Stimulated activated CD4-positive, alpha-beta T cell treated with anti-CD3 and anti-CD28 coated beads, Interleukin-12 subunit alpha, Interleukin-12 subunit beta, amount 100 ng/mL, for 24 hours (primary cell): ENCODE measurements around the gene C1orf232.

Source experiments
- DNase-seq, 2 experiments: peaks; one replicate each; pipeline ENCODE4 v3.0.0-alpha.2; 2020; ENCODE audit warnings: low read depth in 2 of 2

C1orf232 gene

GRCh38 chr1:26177182-26177684, 8.5 kb upstream of the C1orf232 start, which contains the start of gene CNKSR1:
TSS of gene CNKSR1 (plus strand) at chr1:26177491. CDS start at chr1:26177548, 57 bp downstream.
- no peak for DNase-seq

GRCh38 chr1:26175346-26175745, 6.6 kb upstream of the C1orf232 start:
- DNase-seq: no peak

GRCh38 chr1:26171084-26172072, 2.6 kb upstream of the C1orf232 start, which contains the start of gene ZNF593OS:
TSS of gene ZNF593OS (minus strand) at chr1:26171832. CDS start at chr1:26171661, 171 bp downstream.
- DNase-seq: no peak

- DNase-seq: no peak
Observed at GRCh38 chr1:26170472-26170821, 1.7 kb upstream of the C1orf232 start.

- peak; percentile 80 to 88 for DNase-seq
Observed at GRCh38 chr1:26169669-26170471, 1.1 kb upstream of the C1orf232 start, which contains the start of gene ZNF593. TSS of gene ZNF593 (plus strand) at chr1:26169908. CDS start at chr1:26169984, 76 bp downstream.

- DNase-seq: no peak
Observed at GRCh38 chr1:26169198-26169554, 413 bp upstream of the C1orf232 start.

- DNase-seq: no peak
Observed at GRCh38 chr1:26166719-26167281, 2.0 kb downstream of the C1orf232 start.

GRCh38 chr1:26164861-26165842, 3.6 kb downstream of the C1orf232 start:
- no peak for DNase-seq

- DNase-seq: peak; percentile 20 to 37
Observed at GRCh38 chr1:26164036-26164860, 4.5 kb downstream of the C1orf232 start.

- DNase-seq: no peak
Observed at GRCh38 chr1:26163684-26164035, 5.1 kb downstream of the C1orf232 start.

GRCh38 chr1:26162220-26162709, 6.5 kb downstream of the C1orf232 start:
- DNase-seq: no peak

- peak in 1 of 2 experiments; percentile 19 for DNase-seq
Observed at GRCh38 chr1:26161415-26162219, 7.1 kb downstream of the C1orf232 start.

- no peak for DNase-seq
Observed at GRCh38 chr1:26160527-26161414, 8.0 kb downstream of the C1orf232 start.

GRCh38 chr1:26159743-26160039, 9.1 kb downstream of the C1orf232 start:
- DNase-seq: no peak

- no peak for DNase-seq
Observed at GRCh38 chr1:26158908-26159742, 9.6 kb downstream of the C1orf232 start, which contains the start of gene FAM110D. TSS of gene FAM110D (plus strand) at chr1:26159079. CDS start at chr1:26161292, 2,213 bp downstream.

- DNase-seq: no peak
Observed at GRCh38 chr1:26158271-26158907, 10.4 kb downstream of the C1orf232 start.
